K562 (cell line): Measurements from ENCODE around the gene CBLC. TPM values are rescaled to one million over a fixed set of nuclear protein-coding genes. Genes with fewer than 3 reads are reported as not detected.

Experiments
- ATAC-seq: fragments of 200-7000 bp; cut with Tn5 transposase; 3 replicates; pipeline ENCODE4 v1.9.1; 2020; ENCODE audit warnings: moderate library complexity
- BruUV-seq: library from RNA; stranded (reverse); fragments of 400-500 nt; replicated peaks from 2 replicates; lab custom pipeline; 2021; lab: Mats Ljungman, UMichigan
- CTCF ChIA-PET: fragments of 300-600 bp; formaldehyde crosslinking; extraction: SDS; loops from one replicate; lab custom pipeline; 2021; ENCODE audit warnings: low intra/inter-chr PET ratio; lab: Yijun Ruan, JAX
- POLR2A ChIA-PET: fragments of 300-600, 350-650 bp; sonication (Branson Sonifier 250); formaldehyde crosslinking; extraction: SDS; loops from one replicate; lab custom pipeline; 2021; ENCODE audit warnings: antibody characterized with exemption, inconsistent platforms; lab: Yijun Ruan, JAX
- DNase-seq, 4 experiments: peaks; one replicate each; pipeline versions ENCODE4 v3.0.0 to v3.0.0-alpha.2; 2011 to 2018; ENCODE audit warnings: low spot score in 3 of 4, mixed read lengths in 3 of 4; ENCODE audit errors: extremely low read depth in 1 of 4
- FAIRE-seq: peaks from 2 replicates; lab custom pipeline; 2011; peaks lifted over from hg19 to GRCh38; lab: Jason Lieb, UNC
- H2AFZ ChIP-seq: 2 replicates; pipeline ENCODE4 v1.6.0; 2011; ENCODE audit warnings: low read depth, low read length, control low read depth, inconsistent platforms
- H3K27ac ChIP-seq: fragments of 200-600 bp; 3 replicates; pipeline ENCODE4 v1.8.0; 2011; ENCODE audit warnings: low read depth, mild to moderate bottlenecking, control low read depth, inconsistent platforms, low read length, moderate library complexity, mixed read lengths; ENCODE audit errors: extremely low read depth
- H3K27me3 ChIP-seq, 2 experiments: fragments of 300-600 bp in 1 of 2; 2 replicates in 1 of 2; 3 replicates in 1 of 2; pipeline versions ENCODE4 v1.6.0 to v1.8.0; 2011; ENCODE audit warnings: inconsistent platforms in 2 of 2, low read length in 2 of 2, mild to moderate bottlenecking in 1 of 2, mixed read lengths in 1 of 2, moderate library complexity in 1 of 2; ENCODE audit not compliant: control insufficient read depth in 2 of 2, insufficient read depth in 2 of 2
- H3K36me3 ChIP-seq: fragments of 300-600 bp; 3 replicates; pipeline ENCODE4 v1.8.0; 2011; ENCODE audit warnings: mild to moderate bottlenecking, low read length, inconsistent platforms; ENCODE audit not compliant: control insufficient read depth, insufficient read depth
- H3K4me1 ChIP-seq, 2 experiments: fragments of 200-600 bp in 1 of 2; replicated peaks in 1 of 2; 2 replicates in 1 of 2; 3 replicates in 1 of 2; pipeline versions ENCODE4 v1.5.1 to v1.8.0; 2011; ENCODE audit warnings: inconsistent platforms in 2 of 2, low read length in 2 of 2, mild to moderate bottlenecking in 1 of 2, mixed read lengths in 1 of 2, moderate library complexity in 1 of 2; ENCODE audit not compliant: control insufficient read depth in 2 of 2, insufficient read depth in 2 of 2
- H3K4me2 ChIP-seq: 2 replicates; pipeline ENCODE4 v1.6.1; 2011; ENCODE audit warnings: low read length, control low read depth, inconsistent platforms, mixed read lengths; ENCODE audit not compliant: insufficient read depth
- H3K4me3 ChIP-seq: fragments of 200-600 bp; sonication (generic), shearing (Covaris generic); 2 replicates; pipeline ENCODE4 v1.5.1; 2016; ENCODE audit warnings: control low read depth, inconsistent platforms
- H3K79me2 ChIP-seq: fragments of 200-600 bp; 3 replicates; pipeline ENCODE4 v1.8.0; 2011; ENCODE audit warnings: low read length, inconsistent platforms; ENCODE audit not compliant: control insufficient read depth, insufficient read depth
- H3K9ac ChIP-seq, 2 experiments: 2 replicates each; pipeline versions ENCODE4 v1.6.0 to v1.6.1; 2011; ENCODE audit warnings: low read depth in 2 of 2, low read length in 2 of 2, control low read depth in 1 of 2, inconsistent platforms in 1 of 2, mild to moderate bottlenecking in 1 of 2, mixed read lengths in 1 of 2; ENCODE audit not compliant: insufficient read depth in 1 of 2
- H3K9me1 ChIP-seq: one replicate; pipeline ENCODE4 v1.6.0; 2011; ENCODE audit warnings: inconsistent platforms, mild to moderate bottlenecking, low read length, moderate library complexity; ENCODE audit not compliant: control insufficient read depth, insufficient read depth
- H3K9me3 ChIP-seq: replicated peaks from 2 replicates; pipeline ENCODE4 v1.5.1; 2011; ENCODE audit warnings: low read depth, low read length, inconsistent platforms; ENCODE audit not compliant: control insufficient read depth, insufficient read depth
- H4K20me1 ChIP-seq: replicated peaks from 2 replicates; pipeline ENCODE4 v1.6.1; 2011; ENCODE audit warnings: low read length, inconsistent platforms, mixed read lengths; ENCODE audit not compliant: control insufficient read depth, insufficient read depth
- ZNF592 ChIP-seq: fragments of 450-650 bp; IDR thresholded peaks from 2 replicates; pipeline ENCODE4 v1.6.1; 2017; ENCODE audit warnings: antibody characterized with exemption, mild to moderate bottlenecking
- WGBS: fragments of 100-300 bp; shearing (Covaris generic); methylation state at CpG from one replicate; pipeline ENCODE4 v1.1.6; 2016; ENCODE audit warnings: low coverage, mixed read lengths; ENCODE audit not compliant: insufficient coverage; ENCODE audit errors: missing lambda C conversion rate; 5-methylcytosine and 5-hydroxymethylcytosine counted together
- in situ Hi-C: fragments of 300-500 bp; cut with MboI; formaldehyde crosslinking; loops from 4 replicates; pipeline ENCODE4 v1.15.0; 2018; ENCODE audit warnings: inconsistent platforms, mixed read lengths
- intact Hi-C: fragments of 100-400 bp; cut with micrococcal nuclease; formaldehyde crosslinking; loops from 2 replicates; pipeline ENCODE4 v1.14.2; 2022
- polyA plus RNA-seq, 8 experiments: library from polyadenylated mRNA; depleted of rRNA in 4 of 8; stranded (reverse) in 5 of 8; unstranded in 3 of 8; fragments of >200 nt; fragmentation: Nextera tagmentation in 2 of 8; fragmentation: Illumina TruSeq in 1 of 8; extraction: Ambion mirVana in 2 of 8; extraction: Trizol in 1 of 8; gene quantifications; 2 replicates each; pipeline versions ENCODE4 v1.2.1 to v1.2.3, GENCODE V29; 2011 to 2014; ENCODE audit warnings: inconsistent platforms in 1 of 8, missing spikeins in 1 of 8
- total RNA-seq, 7 experiments: library from RNA; depleted of rRNA in 6 of 7; stranded (reverse); fragments of >200 nt in 6 of 7; fragmentation: Illumina TruSeq in 2 of 7; extraction: Trizol in 2 of 7; gene quantifications; 2 replicates each; pipeline versions ENCODE4 v1.2.1 to v1.2.3, GENCODE V29; 2011 to 2021; ENCODE audit warnings: low replicate concordance in 1 of 7

Gene CBLC
- total and polyA plus RNA-seq, 9 of the 15 experiments (the other 6 are each of a cell fraction or from before 2014, with no cell fraction given) = 0.09 TPM; not detected in 8

GRCh38 chr19:44839276-44839675, 61.6 kb downstream of the CBLC start:
- no peaks in the 10 kb centered on the region for H3K36me3 ChIP-seq
- peaks cover 11 to 15% of the 10 kb centered on the region in 2 experiments; a peak in 3 of 5 replicates for H3K27me3 ChIP-seq
- FAIRE-seq = no peak
- no peak overlapping the region for H3K4me3 ChIP-seq
- ATAC-seq = no peak
- H3K4me2 ChIP-seq = no peak overlapping the region
- H2AFZ ChIP-seq = no peak overlapping the region
- no peak for DNase-seq
- H3K27ac ChIP-seq = no peak overlapping the region
- intact Hi-C loops (no loop called here), in situ Hi-C loops (no loop called here)
- no TSS peak for BruUV-seq
- POLR2A ChIA-PET = no interaction called here
- H3K9ac ChIP-seq = no peak overlapping the region
- WGBS = 16% methylated on average over 2 of the region's 2 CpGs
- no peaks in the 10 kb centered on the region for H3K9me1 ChIP-seq
- H3K79me2 ChIP-seq = no peaks in the 10 kb centered on the region
- H3K9me3 ChIP-seq = no peaks in the 10 kb centered on the region
- no peak for TF ChIP-seq ZNF592
- TF ChIP-seq, all 486 proteins: peak for 0
- peaks cover 0 to 7% of the 10 kb centered on the region in 2 experiments; a peak in 3 of 5 replicates for H3K4me1 ChIP-seq
- no peaks in the 10 kb centered on the region for H4K20me1 ChIP-seq
- CTCF ChIA-PET = no interaction called here
